ENCODE data around the gene FSD1L. TPM values are rescaled to one million over a fixed set of nuclear protein-coding genes. Genes with fewer than 3 reads are reported as not detected.

FSD1L gene
- 0.51 and 1.3 TPM in 2 replicates for total RNA-seq

DNA sequence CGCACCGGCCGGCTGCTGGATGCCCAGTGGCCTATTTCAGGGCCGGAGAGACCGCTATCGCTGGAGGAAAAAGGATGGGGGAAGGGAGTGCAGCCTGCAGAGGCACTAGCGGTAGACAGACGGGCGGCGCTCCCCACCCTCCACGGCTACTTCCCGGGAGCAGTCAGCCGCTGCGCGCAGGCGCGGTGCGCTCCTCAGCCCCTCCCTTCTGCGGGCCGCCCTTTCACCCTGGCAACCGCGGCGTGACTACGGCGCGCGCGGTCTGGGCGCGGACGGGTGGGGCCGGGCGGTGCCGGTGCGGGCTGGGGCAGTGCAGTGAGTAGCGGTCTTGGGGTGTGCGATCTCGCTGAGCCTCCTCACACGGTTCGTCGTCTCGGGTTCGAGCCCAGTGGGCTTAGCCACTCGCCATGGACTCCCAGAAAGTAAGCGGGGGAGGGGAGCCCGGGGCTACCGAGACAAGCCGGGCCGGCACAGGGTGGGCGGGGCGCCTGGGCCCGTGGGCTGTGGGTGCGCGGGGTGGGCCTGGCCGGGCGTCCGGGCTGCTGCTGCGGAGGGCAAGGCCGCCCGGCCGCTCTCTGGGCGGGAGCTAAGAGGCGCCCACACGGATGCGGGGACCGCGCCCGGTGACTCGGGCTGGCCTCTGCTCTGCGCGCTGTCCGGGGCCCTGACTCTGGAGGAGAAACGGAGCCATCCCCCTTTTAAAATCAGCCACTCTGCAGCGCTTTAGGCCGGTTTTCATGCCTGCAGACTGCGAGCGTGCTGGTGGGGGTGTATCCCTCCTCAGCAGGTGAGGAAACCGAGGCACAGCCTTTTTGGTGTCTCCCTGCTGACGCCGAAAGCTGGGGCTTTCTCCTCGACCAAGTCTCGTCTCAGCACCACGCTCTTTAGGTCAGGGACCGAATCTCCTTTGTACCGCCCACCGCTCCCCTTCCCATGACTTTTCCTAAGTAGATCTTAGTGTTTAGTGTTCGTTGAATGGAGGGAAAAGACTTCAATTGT, at the start of gene FSD1L:
TSS of gene FSD1L (plus strand) at position 221 of the 999 bp plus-strand sequence. CDS start at position 408, 187 bp downstream.

GRCh38 chr9:105557804-105558610, 110.2 kb downstream of the FSD1L start, which contains the start of gene FKTN:
Gene FKTN (plus strand): TSS chr9:105558131. CDS start chr9:105575033, 16,902 bp downstream.

Other genes with a start within 250 kb of the FSD1L start
- 12.6 and 17.8 TPM in 2 replicates for gene SLC44A1, start 203.4 kb upstream of the FSD1L start, total RNA-seq
- gene FKTN, start 110.1 kb downstream of the FSD1L start, total RNA-seq, result 11.3 and 55.9 TPM in 2 replicates
- gene TAL2, start 214.4 kb downstream of the FSD1L start, total RNA-seq, result 0.35 TPM in 1 of 2 replicates, not detected in the other
- 6.3 and 8.4 TPM in 2 replicates for gene TMEM38B, start 246.5 kb downstream of the FSD1L start, total RNA-seq